Progenitor cell of endocrine pancreas (in vitro differentiated cells): ENCODE results near the gene BRSK1. TPM values are rescaled to one million over a fixed set of nuclear protein-coding genes. Genes with fewer than 3 reads are reported as not detected.

Experiments used
- DNase-seq: peaks from one replicate; pipeline ENCODE4 v3.0.0; 2021; ENCODE audit warnings: low spot score; ENCODE audit not compliant: unreplicated experiment
- H3K27ac Mint-ChIP-seq: 2 replicates; pipeline ENCODE4 v1.8.0; 2021; ENCODE audit warnings: mild to moderate bottlenecking, moderate library complexity, mixed read lengths
- H3K27me3 Mint-ChIP-seq: 2 replicates; pipeline ENCODE4 v1.8.0; 2021; ENCODE audit warnings: mixed read lengths
- H3K36me3 Mint-ChIP-seq: 2 replicates; pipeline ENCODE4 v1.8.0; 2022; ENCODE audit warnings: mixed read lengths; ENCODE audit not compliant: insufficient read depth
- H3K4me1 Mint-ChIP-seq: 2 replicates; pipeline ENCODE4 v1.8.0; 2021; ENCODE audit warnings: low read depth, mixed read lengths
- H3K4me3 Mint-ChIP-seq: 2 replicates; pipeline ENCODE4 v1.8.0; 2021; ENCODE audit warnings: low read depth, mild to moderate bottlenecking, moderate library complexity, mixed read lengths
- H3K9me3 Mint-ChIP-seq: 2 replicates; pipeline ENCODE4 v1.8.0; 2021; ENCODE audit warnings: low read depth, mixed read lengths
- CTCF ChIP-seq: fragments of 200-600 bp; sonication (generic); IDR thresholded peaks from one replicate; pipeline ENCODE4 v1.5.0; 2021; ENCODE audit warnings: antibody characterized with exemption, mild to moderate bottlenecking; ENCODE audit not compliant: unreplicated experiment
- total RNA-seq: library from RNA; stranded (reverse); gene quantifications from 2 replicates; pipeline ENCODE4 v1.2.1, GENCODE V29; 2021

Gene BRSK1
- total RNA-seq, 1 donor from 2014 or later: 68.7 TPM

- Mint-ChIP-seq H3K4me3 (no peak overlapping the region), H3K36me3 (peaks cover 19% of the 10 kb centered on the region), H3K9me3 (no peaks in the 10 kb centered on the region), H3K27me3 (no peaks in the 10 kb centered on the region), H3K4me1 (no peaks in the 10 kb centered on the region), H3K27ac (no peak overlapping the region)
- no peak for DNase-seq
- TF ChIP-seq CTCF: no peak
Measured at GRCh38 chr19:55304279-55304978, 20.6 kb downstream of the BRSK1 start.

DNA sequence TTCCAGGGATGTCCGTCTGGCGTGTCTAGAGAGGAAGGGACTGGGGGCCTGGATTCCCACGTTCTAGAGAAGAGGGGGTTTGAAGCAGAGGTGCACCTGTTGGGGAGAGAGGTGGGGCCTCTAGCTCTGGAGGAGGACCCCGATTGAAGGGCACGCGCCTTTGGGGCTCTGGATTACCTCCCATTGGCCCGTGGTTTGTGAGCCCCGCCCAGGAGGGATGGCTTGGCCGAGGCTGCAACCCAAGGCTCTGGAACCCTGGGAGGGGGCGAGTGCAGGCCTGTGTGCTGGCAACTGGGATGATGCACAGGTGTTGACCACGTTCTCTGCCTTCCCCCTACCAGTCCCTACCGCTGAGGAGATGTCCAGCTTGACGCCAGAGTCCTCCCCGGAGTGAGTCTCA, 21.2 kb downstream of the BRSK1 start:
- Mint-ChIP-seq H3K4me1 (no peaks in the 10 kb centered on the region), H3K4me3 (no peak overlapping the region), H3K9me3 (no peaks in the 10 kb centered on the region), H3K36me3 (peaks cover 16% of the 10 kb centered on the region), H3K27me3 (no peaks in the 10 kb centered on the region), H3K27ac (no peak overlapping the region)
- DNase-seq: no peak
- no peak for TF ChIP-seq CTCF

DNA sequence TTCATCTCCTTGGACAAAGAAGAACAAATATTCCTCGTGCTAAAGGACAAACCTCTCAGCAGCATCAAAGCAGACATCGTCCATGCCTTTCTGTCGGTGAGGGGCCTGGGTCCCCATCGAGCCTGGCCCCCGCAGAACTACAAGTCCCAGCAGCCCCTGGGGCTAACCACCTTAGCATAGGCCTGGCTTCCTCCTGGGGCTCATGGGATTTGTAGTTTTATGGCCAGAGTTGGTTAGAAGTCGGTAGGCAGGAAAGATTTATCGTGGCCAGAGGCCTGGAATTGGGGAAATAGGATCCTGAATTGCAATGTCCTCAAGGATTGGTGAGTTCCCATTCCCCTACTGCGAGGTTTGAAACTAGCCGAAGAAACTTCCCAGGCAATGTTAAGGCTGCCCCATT, 21.7 kb downstream of the BRSK1 start:
- Mint-ChIP-seq H3K4me1 (no peaks in the 10 kb centered on the region), H3K27ac (no peak overlapping the region), H3K27me3 (no peaks in the 10 kb centered on the region), H3K9me3 (no peaks in the 10 kb centered on the region), H3K4me3 (no peak overlapping the region), H3K36me3 (peaks cover 18% of the 10 kb centered on the region)
- no peak for TF ChIP-seq CTCF
- no peak for DNase-seq

GRCh38 chr19:55305983-55306562, 22.3 kb downstream of the BRSK1 start:
- no peak for TF ChIP-seq CTCF
- no peak for DNase-seq
- peak overlapping the region; percentile 49 for H3K27ac Mint-ChIP-seq
- H3K4me1 Mint-ChIP-seq: no peaks in the 10 kb centered on the region
- H3K9me3 Mint-ChIP-seq: no peaks in the 10 kb centered on the region
- H3K27me3 Mint-ChIP-seq: no peaks in the 10 kb centered on the region
- H3K36me3 Mint-ChIP-seq: peaks cover 16% of the 10 kb centered on the region
- H3K4me3 Mint-ChIP-seq: no peak overlapping the region

- no peaks in the 10 kb centered on the region for H3K27me3 Mint-ChIP-seq
- H3K36me3 Mint-ChIP-seq: peaks cover 16% of the 10 kb centered on the region
- H3K27ac Mint-ChIP-seq: no peak overlapping the region
- no peak for DNase-seq
- TF ChIP-seq CTCF: no peak
- no peak overlapping the region for H3K4me3 Mint-ChIP-seq
- H3K9me3 Mint-ChIP-seq: no peaks in the 10 kb centered on the region
- no peaks in the 10 kb centered on the region for H3K4me1 Mint-ChIP-seq
Measured at GRCh38 chr19:55306712-55307111, 22.9 kb downstream of the BRSK1 start.
